ENCODE results near the gene DDX10.
"Not testable (repeated sequence)": the region's sequence is repeated elsewhere in the genome, so short reads cannot be mapped to it uniquely, and the experiment has no call there.

The DDX10 gene

DNA sequence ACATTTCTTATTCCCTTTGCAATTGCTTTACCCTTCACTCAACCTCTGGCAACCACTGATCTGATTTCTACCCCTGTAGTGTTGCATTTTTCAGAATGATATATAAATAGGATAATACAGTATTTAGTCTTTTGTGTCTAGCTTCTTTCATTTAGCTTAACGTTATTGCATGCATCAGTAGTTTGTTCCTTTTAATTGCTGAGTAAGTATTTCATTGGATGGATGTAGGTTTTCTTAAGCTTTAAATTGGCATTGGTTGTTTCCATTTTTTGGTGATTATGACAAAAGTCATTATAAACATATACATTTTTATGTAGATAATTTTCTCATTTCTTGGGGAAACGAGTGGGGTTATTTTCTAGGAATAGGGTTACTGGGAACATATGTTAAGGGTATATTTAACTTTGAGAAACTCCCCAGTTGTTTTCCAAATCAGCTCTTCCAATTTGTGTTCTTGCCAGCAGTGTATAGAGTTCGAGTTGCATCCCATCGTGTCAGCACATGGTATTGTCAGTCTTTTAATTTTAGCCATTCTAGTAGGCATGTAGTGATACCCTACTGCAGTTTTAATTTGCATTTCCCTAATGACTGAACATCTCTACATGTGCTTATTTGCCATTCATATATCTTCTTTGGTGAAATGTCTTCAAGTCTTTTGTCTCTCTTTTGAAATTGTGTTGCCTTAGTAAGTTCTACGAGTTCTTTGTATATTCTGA lies 60.3 kb downstream of the DDX10 start:
- no peak for DNase-seq

DNA sequence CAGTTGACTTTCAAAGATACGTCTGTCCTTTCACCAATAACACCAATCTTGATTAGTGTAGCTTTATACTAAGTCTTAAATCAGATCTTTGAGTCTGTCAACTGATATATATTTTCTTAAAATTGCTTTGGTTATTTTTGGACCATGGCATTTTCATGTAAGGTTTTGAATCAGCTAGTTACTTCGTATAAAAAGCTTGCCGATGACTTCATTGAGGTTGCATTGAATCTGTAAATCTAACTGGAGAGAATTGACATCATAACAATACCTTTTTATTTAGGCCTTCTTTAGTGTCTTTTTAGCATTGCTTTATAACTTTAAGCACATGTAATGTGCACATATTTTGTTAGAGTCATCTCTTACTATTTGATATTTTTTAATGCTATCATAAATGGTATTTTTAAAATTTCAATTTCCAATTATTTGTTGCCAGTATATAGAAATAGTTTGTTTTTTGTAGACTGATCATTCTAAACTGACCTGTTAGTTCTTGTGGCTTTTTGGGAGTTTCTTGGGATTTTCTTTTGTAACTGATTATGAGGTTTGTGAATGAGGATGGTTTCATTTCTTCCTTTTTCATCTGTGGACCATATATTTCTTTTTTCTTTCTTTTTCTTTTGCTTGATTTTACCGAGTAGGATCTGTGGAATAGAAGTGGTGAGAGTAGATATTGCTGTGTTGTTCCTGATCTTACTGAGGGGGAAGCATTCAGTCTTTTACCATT lies 61.4 kb downstream of the DDX10 start:
- no peak for DNase-seq

DNA sequence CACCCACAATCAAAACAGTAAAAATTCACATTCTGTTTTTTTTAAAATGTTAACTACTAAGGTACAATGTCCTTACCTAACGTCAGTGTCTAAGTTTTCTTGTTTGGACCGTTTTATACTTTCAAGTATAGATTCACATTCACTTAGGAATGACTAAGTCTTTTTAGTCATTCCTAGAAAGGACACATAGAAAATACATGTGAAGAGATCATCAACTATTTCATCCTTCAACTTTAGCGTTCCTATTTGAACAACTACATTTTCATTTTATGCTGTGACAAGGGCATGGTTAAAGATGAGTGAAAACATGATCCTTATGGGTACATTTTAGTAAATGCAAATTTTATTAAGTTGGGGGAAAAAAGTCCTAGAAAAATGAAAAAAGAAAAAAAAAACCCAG lies 62.8 kb downstream of the DDX10 start:
- DNase-seq: no peak

DNA sequence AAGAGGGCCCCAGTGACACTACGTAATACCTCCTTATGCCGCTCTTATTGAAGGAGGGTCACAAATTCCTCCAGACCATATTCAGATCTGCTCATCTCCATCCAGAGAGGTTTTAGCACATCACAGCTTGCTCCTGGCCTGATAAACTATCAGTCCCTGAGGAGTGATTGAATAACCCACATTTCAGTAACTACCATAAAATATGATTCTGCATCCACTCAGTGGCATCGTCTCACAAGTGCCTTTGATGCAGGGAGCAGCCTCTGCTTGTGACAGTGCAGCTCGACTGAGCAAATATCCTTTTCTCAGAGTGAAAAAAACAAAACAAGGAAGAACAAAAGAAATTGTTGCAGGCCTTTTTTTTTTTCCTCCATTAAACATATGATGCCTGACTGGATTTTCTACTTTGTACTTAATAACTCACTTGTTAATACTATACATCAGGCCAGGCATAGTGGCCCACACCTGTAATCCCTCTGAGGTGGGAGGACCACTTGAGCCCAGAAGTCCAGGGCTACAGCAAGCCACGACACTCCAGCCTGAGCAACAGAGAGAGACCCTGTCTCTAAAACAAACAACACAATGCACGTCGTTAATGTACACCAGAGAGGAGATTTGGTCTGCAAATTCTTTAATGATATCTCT lies 64.5 kb downstream of the DDX10 start:
- DNase-seq: no peak

DNA sequence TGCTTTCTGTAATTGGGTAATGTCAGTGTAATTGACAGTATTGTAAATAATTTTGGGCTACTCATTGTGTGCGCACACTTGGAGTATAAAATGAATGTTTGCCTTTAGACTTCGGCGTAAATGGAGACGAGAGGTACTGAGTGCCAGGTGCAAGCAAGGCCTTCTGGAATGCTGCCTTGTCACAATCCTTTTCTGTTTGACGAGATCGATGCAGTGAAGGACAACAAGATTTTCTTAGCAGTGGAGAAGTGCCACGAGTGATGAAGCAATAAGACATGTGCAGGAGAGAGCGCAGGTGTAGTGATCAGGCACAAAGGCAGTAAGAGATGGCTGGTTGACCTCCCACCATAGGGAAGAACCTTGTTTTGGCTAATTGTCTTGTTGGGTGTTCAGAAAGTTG lies 67.5 kb downstream of the DDX10 start:
- no peak for DNase-seq

DNA sequence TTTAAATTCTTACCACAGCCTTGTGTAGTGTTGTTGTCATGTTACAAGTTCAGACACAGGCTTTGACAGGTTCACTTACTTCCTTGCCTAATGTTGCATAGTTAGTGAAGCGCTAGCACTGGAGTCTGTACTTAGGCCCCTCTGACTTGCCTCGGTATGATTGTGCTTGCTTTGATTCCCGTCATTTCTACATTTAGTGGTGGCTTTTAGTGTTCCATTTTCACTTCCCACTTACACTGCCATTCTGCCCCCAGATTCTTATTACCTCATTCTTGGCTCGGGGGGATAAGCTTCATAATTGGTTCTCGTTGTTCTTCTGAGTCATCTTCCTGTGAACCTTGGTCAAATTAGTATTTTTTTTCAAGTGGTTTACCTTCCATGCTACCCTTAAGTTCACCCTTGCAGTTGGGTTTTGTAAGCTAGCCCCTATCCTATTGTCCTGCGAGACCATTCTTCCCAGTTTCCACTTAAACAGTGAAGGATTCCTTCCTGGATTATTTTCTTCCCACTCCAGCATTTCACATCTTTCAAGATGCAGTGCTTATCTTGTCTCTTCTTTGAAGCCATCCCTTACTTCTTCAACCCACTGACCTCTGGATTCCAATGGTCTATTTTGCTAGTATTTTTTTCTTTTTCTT lies 68.7 kb downstream of the DDX10 start:
- no peak for DNase-seq

DNA sequence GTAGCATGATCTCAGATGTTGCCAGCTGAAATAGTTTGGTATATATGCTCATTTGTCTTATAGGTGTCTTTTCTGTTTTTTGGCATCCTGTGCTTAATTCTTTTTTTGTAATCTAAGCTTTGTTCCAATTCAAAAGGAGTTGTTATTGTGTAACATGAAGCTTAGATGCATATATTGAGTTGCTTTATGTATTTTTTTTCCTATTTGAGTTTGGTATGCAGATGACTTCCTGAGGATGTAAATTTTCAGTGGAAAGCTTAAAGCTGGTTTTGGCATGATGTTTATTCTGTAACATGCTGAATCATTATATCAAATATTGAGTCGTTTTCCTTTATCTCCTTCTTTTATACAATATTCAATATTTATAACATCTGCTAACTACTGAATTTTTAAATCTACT lies 69.4 kb downstream of the DDX10 start:
- DNase-seq: no peak

DNA sequence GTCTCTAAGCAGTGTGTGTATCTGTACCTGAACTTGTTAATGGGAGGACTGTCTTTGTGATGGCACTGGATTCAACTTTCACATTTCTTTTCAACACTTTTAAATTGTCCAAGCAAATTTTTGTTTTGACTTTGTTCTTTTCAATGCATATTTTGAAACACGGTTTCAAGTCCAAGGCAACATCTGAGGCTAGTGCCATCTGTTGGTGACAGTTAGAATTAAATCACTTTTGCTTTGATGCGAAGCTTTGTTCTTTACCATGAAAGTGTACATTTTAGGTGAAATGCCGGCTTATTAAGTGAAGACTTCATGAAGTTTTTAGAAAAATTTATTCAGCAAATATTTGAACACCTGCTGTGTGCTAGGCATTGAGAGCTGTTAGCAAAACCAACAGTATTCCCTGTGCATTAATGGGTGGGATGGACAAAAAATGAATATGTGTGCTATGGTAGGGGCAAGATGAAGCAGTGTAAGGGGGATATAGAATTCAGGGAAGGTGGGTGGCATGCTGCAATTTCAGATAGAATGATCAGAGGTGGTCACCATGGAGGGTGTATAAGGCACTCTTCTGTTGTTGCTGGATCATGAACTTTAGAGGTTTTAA lies 70.2 kb downstream of the DDX10 start:
- DNase-seq: no peak

DNA sequence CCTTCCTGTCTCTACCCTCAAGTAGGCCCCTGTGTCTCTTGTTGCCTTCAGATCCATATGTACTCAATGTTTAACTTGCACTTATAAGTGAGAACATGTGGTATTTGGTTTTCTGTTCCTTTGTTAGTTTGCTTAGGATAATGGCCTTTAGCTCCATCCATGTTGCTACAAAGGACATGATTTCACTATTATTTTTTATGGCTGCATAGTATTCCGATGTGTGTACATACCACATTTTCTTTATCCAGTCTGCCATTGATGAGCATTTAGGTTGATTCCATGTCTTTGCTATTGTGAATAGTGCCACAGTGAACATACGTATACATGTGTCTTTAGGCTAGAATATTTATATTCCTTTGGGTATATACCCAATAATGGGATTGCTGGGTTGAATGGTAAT lies 75.3 kb downstream of the DDX10 start:
- DNase-seq: not testable (repeated sequence)

DNA sequence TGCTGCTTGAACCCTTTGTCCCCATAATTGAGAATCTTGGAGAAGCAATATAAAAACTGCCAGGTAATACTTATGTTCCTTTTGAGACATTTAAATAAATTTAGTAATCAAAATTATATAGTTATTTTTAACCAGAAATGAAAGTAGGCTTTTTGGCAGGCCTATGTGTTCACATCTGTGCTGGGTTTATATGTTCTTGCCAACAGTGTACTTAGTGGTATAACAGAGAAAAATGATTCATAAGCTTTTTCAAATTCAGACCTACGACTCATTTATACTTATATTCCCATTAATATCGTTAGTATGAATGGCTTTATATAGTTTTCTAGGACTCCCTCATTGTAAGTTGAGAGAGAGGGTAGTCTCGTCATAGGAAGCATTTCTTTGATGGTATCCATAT lies 79.0 kb downstream of the DDX10 start:
- DNase-seq: no peak

DNA sequence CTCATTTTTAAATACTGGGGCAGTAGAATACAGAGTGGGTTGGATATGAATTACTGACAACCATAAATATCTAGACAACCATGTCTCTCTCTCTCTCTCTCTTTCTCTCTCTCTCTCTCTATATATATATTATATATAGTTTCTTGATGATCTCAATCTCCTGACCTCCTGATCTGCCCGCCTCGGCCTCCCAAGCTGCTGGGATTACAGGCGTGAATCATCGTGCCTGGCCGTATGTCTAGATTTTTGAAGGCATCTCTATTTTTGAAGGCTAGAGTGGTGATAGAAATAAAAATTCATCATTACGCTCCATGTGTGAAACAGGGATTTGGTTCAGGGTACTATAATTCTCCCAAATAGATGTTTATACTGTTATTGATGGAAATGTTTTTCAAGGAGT lies 84.1 kb downstream of the DDX10 start:
- no peak for DNase-seq

DNA sequence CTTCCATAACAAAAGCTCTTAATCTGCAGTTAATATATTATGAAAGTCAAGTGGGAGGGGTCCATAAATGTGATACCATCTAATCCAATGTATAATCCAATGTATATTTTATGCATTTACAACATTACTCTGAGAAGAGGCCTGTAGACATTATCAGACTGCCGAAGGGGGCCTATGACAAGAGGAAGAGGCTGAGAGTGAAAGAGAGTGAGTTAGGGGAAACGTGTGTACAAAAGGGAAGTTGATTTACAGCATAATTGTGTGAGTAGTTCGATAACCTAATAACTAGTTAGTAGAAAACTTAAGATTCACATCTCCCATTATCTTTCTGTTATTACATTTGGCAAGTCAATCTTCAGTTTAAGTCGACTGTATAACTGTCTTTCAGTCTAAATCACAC lies 86.6 kb downstream of the DDX10 start:
- no peak for DNase-seq

DNA sequence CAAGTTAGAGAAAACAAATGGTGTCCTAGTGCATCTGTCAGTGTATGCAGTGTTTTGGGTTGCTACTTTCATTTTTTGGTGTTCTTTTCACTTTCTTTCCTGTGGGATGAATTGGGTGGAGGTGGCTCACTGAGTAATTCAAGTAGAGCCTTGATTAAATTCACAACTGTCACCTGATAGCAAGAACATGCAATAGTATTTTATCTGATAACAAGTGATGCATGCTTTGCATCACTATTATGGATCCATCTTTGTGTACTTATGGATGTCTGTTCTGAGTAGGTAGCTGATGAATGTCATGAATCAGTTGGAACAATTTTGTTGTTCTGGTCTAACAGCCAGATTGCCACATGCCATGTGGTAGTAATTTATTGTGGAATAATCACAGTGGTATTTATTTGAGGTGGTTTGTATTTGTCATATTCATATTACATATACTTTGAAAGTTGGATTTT lies 87.5 kb downstream of the DDX10 start:
- no peak for DNase-seq

DNA sequence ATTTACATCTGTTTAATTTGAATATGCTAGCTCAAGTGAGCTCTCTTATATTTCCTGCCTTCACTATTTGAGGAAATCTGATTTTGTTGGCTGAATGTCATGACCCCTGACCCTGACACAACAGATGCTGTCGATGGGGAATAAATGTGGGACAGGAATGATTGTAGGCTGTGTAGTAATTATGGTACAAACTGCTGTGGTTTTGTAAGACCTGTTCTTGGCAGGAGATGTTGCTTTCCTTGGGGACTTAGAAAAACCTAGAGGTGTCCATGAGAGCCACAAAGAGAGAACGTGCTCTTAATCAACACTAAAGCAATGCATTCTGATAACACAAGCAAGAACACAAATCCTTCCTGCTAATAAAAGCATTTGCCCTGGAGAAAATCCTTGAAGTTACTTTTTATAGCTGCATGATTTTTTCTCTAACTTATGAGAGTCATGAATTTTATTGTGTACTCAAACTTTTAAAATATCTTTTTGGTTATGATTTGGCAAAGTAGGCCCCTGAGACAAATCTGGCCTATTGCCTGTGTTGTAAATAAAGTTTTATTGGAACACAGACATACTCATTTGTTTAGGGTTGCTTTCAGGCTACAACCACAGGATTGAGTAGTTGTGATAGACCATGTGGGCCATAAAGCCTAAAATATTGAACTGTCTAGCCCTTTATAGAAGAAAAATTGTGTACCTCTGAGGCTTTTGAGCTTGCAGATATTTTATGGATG lies 90.2 kb downstream of the DDX10 start:
- no peak for DNase-seq

DNA sequence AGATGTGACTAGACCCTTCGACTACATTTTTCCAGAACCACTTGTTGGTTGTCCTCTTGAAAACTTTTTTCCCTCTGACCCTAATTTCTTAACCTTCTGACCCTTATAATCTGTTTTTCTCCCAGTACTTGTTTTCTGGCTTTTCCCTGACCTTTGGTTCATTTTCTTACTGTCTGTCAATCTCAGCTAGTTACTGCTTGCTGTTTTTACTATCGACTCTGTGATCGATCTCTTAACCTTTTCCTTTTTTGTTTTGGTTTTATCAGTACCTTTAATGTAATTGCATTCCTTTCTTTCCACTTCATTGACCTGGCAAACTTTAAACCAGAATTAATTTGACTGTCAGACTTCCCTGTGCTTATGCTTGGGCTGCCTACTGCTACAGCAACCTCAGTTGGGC lies 92.8 kb downstream of the DDX10 start:
- DNase-seq: no peak

DNA sequence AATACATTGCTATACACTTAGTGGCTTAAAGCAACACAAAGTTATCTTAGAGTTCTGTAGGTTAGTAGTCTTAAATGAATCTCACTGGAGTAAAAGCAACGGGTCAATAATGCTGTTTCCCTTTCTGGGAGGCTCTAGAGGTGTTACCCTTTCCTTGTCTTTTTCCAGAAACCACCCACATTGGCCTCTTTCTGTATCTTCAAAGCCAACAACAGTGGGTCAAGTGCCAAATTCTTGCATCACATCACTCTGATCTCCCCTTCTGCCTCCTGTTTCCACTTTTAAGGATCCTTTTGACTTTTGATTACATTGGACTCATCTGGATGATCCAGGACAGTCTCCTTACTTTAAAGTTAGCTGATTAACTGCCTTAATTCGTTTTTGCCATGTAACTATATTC lies 93.6 kb downstream of the DDX10 start:
- DNase-seq: no peak

DNA sequence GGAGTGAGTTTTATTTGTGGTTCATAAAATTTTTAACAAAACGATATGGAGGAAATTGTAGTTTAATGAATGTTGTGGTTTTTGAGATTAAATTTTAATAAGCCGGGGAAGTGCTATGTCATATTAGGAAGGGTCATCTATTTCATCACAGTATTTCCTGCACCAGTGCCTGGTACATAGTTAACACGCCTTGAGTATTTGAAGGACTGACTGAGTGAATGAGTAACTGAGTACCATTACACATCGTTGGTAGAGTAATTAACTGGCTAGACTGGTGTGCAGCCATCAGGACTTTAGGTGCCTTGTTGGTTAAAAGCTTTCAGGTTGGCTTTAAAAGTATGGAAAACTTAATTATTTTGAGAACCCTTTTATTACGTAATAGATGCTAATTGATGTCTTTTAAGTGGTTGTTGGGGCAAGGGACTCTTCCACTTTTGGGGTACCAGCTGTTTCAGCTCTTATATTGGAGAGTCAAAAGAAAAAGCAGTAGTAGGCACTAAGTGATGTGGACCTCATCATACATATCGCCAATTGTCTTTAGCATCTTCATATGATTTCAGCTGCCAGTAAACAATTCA lies 101.8 kb downstream of the DDX10 start:
- no peak for DNase-seq

DNA sequence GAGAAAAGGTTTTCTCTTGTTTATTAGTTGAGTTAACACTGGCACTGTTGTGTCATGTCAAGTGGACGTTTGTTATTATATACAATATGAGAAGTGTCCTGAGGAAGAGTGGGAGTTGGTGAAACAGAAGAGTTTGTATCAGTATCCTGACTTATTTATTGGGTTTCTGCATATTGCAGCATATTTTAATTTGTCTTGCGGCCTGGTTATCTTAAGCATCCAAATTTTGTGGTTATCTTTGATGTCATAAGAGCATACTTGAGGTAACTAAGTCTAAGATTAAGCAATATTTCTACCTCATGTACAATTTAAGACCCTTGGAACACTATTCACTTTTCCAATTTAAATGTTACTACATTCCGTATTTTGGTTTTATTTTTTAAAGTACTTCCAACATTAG lies 103.5 kb downstream of the DDX10 start:
- DNase-seq: no peak

DNA sequence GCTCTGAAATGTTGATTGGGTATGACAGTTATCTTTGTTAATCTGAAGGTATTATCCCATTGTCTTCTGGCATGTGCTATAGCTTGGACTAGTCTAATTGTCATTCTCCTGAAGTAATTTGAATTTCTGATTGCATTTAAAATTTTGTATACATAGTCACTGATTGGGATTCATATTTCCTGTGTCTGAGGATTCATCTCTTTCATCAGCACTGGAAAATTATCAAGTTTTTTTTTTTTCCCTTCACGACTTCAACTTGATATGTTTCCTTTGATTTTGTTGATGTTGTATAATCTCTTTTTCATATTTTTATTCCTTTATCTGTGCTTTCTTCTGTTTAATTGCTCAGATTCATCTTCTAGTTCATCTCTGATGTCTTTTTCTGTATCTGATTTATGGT lies 104.1 kb downstream of the DDX10 start:
- DNase-seq: no peak

DNA sequence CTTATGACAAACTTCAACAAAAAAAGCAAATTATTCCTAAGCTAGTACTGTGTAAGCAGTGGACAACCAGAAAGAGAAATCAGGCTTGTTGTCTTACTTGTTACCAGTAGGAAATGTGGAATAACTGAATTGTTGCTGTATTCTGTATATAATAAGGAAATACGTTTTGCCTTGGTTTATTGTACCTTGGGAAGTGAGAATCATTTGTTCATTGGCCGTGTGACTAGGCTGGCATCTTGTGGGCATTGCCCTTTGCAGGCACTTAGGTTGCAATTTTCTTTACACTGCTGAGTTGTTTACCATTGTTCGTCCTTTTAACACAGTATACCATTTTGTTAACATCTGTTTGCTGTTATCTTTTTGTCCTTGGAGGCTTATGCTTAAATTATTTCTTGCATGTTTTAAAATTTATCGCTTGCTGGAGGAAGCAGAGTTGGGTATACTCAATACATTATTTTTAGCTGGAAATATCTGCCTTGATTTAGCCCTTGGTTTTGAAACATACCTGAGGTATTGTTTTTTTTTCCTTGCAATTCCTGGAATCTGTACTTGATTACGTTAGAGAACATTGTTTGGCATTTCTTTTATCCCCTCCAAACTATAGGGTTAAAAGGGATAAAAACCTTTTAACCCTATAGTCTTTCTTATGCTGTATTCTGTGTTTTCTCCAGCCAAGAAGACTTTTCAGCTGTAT lies 109.3 kb downstream of the DDX10 start:
- DNase-seq: no peak

DNA sequence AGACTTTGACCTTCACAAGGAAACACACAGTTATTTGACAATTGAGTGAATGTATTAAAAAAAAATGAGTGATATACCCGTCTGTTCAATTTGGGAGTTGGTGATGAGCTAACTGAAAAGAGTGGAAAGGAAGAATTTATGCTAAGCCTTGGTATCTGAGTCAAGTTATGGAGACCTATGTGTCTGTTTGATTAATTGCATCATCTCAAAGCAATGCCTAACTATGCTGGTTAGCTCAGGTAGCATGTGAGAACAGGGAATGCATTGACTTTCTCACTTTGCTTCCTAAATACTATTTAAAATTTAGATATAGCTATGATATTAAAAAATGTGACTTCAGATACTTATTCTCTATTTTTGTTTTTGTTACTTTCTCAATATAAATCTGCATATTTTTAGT lies 110.5 kb downstream of the DDX10 start:
- DNase-seq: no peak

DNA sequence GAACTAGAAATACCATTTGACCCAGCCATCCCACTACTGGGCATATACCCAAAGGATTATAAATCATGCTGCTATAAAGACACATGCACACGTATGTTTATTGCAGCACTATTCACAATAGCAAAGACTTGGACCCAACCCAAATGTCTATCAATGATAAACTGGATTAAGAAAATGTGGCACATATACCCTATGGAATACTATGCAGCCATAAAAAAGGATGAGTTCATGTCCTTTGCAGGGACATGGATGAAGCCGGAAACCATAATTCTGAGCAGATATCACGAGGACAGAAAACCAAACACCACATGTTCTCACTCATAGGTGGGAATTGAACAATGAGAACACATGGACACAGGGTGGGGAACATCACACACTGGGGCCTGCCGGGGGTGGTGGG lies 114.3 kb downstream of the DDX10 start:
- not testable (repeated sequence) for DNase-seq
